Measurements from ENCODE around the gene RCOR2.

Gene RCOR2

GRCh38 chr11:63922673-63923192 is 5.8 kb upstream of the RCOR2 start:
- no peak for FAIRE-seq

DNA sequence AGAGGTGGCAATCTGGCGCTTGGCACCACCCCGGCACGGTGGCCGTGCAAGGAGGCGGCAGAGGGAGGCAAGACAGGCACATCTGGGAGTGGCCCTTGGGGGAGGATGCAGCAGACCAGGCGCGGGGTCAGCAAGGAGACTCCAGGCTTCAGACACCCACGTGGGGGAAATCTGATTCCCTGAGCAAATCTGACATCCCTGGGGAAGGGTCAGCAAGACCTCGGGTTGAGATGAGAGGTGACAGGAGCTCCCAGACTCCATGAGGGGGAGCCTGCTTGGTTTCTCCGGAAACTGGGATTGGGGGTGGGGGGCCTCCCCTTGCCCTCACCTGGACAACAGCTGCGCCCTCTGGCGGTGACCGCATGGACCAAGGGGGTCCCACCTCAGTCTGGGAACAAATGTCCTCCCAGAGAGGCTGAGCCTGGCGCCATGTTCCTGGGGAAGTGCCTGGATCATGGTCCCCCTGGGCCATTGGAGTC is 4.0 kb upstream of the RCOR2 start:
- FAIRE-seq: no peak

GRCh38 chr11:63920126-63920938 is 3.4 kb upstream of the RCOR2 start:
- no peak for FAIRE-seq

DNA sequence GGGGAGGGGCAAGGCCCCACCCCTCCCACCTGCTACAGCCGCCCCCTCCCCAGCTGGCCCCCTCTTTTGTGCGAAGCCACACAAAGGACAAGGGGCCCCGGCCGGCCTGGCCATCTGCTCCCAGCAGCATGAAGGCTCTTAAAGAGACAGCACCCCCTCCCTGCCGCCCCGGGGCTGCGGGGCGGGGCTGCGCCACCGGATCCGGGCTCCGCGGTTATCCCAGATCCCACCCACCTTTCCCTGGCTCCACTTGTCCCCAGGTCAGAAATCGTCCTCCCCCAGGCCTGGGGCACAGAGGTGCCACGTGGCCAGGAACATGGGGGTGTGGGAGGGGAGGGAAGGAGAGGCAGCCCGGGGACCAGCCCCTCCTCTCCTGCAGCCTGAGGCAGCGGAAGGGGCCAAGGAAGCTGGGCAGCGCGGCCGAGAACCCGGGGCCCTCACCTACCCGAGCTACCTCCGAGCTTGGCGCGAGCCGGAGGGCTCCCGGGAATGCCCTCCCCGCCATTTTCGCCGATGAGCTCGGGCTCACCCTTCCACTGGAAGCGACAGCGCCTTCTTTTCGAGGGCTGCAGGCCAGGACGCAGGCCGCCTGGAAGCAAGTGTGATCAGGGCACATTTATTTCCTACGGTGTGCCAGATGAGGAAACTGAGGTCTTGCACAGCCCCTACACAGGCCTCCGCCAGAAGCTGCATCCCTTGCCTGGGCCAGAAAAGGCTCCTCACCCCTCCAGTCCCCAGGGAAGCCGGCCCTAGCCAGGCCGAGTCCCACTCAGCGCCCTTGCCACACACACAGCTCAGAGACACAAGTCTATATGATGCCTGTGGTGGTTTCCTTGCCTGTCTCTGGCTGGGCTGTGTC is 2.5 kb upstream of the RCOR2 start:
- FAIRE-seq: no peak

DNA sequence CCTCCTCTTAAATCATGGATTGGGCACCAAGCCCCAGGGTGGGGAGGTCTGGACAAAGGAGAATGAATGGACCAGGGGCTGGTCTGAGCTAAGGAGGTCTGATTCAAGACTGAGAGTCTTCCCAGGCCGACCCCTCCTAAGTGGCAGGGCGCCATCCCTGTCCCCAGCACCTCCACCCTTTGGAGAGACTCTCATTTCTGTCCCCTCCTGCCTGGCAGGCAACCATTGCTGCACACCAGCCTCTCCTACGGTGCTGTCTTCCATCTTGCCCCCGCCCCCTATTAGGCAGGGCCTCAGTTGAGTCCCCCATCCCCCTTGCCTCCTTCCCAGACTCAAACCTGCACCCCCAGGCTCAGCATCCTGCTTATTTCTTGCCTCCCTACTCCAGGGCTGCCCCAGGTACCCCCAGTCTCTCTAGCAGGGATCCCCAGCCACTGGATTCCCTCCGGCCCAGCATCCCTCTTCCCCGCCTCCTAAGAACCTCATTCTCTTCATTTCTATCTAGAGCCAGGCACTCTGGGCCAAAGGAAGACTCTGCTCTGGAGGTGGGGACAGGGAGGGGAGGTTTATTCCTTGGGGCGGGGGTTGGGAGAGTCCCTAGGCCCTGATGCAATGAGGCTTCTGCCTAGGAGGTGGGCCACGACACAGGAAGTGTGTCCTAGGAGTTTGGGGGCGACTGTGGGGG is 1.7 kb upstream of the RCOR2 start:
- FAIRE-seq: no peak

GRCh38 chr11:63917692-63918506 is 935 bp upstream of the RCOR2 start:
- FAIRE-seq: no peak

GRCh38 chr11:63915961-63916836 is 765 bp downstream of the RCOR2 start:
- no peak for FAIRE-seq

DNA sequence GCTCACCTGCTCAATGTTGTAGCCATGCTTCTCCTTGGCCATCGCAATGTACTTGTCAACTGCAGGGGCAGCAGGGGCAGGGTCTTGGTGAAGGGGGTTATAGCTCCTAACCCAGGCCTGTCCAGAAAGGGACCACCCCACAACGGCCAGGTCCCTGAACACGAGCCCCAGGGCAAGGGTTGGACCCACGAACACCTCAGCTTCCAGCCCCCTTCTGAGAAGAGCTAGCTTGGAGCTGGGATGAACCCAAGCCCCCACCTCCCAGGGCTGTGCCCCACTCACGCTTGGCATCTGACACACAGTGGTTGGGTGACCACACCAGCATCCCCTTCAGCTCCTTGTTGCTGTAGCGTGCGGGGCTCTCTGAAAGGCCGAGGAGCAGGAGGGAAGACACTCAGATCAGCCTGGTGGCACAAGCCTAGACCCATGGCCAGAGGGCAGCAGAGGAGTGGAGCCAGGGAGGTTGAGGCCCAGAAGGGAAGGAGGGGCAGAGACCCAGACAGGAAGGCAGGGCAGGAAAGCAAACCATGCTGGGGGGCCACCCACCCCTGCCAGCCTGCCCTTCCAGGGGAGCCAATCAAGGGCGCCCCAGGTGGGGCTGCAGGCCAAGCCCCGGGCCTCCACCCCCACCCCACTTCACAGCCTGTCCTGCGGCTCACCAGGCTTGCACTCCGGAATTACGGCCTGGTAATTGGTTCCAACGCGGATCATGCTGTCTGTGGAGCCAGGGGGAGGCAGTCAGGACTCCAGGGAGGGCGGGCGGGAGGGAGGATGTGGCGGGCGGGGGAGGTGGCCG is 1.9 kb downstream of the RCOR2 start:
- FAIRE-seq: no peak

DNA sequence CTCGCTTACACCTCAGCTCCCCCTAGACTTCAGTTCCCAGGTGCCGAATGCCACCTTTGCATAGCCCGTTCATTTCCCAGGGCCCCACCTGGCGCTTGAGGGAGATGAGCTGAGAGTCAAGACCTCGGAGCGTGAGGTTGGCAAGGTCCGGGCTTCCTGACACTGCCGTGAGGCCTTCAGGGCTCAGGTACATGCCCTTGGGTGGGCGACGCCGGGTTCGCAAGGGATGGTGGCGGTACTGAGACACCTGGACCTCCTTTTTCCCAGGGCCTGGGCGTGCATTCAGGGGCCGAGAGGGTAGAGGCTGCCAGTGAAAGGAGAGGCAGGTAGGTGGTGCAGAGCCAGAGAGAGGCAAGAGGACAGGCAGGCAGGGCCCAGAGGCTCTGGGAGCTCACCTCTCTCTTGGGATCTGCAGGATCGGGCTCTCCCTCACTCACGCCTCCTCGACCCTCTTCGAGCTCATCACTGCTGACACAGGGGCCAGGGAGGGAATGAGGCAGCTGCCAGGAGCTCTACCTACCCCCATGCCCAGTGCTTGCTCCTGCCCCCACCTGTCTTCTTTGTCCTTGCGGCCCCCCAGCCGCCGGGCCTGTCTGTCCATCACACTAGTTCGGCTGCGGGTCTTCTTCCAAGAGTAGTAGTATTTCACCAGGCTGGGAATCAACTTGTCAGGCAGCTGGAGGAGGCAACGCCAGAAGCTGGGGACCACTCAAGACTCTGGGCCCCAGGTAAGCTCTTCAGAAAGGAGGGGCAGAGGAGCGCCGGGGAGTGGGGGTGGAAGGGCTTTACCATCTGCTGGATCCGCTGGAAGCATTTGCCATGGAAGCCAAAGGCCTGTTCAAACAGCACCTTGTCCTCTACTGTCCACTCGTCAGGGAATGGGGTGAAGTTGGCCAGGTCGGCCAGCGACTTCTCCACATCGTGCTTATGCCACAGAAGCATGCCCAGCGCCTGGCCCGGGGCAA is 2.8 kb downstream of the RCOR2 start:
- no peak for FAIRE-seq

GRCh38 chr11:63912678-63913077 is 4.3 kb downstream of the RCOR2 start:
- FAIRE-seq: no peak

DNA sequence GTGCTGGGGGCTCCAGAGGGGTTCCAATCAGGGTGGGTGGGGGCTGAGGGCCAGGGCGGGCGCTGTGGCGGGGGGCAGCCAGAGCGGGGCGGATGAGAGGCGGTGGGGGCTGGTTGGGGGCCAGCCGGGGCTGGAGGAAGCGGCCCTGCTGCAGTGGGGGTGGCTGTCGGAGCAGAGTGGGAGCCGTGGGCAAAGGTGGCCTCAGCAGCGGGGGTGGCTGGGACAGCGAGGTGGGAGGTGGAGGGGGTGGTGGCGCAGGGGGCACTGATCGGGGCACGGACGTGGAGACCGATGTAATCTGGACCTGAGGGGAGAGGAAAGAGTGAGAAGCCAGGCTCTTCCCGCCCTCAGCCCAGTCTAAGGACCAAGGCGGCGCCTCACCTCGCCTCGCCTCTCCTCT is 5.1 kb downstream of the RCOR2 start:
- no peak for FAIRE-seq

- no peak for FAIRE-seq
Observed at GRCh38 chr11:63911440-63911839, 5.5 kb downstream of the RCOR2 start.

GRCh38 chr11:63910675-63911074 is 6.3 kb downstream of the RCOR2 start:
- FAIRE-seq: no peak

DNA sequence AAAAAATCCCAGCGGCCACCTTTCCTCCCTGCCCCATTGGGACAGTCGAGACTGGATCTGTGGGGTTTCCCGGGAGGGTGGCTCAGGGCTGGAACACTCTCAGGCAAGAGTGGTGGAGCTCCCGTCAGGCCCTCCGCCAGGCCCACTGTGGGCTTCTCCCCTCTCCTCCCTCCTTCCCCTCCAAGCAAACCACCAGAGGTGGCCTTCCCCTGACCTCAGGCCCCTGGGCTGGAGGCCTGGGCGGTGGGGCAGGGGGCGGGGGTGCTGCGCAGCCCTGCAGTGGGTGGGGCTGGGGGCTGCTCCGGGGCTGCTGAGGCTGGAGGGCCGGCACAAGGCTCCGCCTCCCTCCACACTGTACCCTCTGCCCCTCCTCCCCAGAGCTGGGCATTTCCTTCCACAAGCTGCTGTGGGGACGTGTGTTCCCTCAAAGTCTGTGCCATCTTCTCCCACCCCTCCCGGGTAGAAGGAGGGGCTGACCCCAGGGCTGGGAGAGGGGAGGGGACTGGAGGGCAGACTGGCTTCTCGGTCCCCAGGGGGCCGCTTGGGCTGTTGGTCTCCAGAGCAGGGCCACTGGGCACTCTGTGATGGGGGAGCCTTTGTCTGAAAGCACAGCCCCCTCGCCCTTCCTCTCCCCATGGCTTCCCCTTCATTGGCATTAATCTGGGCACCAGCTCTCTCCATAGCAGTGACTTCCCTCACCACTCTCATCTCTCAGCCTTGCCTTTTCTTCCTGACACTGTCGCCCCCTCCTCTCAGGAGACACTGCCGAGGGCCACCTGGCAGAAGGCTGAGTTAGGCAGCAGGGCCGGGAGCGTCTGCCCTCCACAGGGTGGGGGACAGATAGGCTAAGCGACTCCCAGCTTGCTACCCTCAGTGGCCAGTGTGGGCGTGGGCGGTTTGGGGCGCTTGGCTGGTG is 7.1 kb downstream of the RCOR2 start:
- no peak for FAIRE-seq

DNA sequence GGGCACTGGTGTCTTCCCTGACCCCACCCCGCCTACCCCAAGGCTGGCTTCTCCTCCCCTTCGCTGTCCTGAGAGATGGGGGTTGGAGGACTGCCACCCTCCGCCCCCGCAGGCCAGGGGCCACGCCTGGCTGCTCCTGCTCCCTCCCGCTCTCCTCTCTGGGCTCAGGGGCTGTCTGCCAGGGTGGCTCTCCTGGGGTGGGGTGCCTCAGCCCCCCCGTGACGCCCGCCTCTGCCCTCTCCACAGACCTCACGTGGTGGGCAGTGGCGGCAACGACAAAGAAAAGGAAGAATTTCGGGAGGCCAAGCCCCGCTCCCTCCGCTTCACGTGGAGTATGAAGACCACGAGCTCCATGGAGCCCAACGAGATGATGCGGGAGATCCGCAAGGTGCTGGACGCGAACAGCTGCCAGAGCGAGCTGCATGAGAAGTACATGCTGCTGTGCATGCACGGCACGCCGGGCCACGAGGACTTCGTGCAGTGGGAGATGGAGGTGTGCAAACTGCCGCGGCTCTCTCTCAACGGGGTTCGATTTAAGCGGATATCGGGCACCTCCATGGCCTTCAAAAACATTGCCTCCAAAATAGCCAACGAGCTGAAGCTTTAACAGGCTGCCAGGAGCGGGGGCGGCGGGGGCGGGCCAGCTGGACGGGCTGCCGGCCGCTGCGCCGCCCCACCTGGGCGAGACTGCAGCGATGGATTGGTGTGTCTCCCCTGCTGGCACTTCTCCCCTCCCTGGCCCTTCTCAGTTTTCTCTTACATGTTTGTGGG is 8.1 kb downstream of the RCOR2 start:
- no peak for FAIRE-seq

DNA sequence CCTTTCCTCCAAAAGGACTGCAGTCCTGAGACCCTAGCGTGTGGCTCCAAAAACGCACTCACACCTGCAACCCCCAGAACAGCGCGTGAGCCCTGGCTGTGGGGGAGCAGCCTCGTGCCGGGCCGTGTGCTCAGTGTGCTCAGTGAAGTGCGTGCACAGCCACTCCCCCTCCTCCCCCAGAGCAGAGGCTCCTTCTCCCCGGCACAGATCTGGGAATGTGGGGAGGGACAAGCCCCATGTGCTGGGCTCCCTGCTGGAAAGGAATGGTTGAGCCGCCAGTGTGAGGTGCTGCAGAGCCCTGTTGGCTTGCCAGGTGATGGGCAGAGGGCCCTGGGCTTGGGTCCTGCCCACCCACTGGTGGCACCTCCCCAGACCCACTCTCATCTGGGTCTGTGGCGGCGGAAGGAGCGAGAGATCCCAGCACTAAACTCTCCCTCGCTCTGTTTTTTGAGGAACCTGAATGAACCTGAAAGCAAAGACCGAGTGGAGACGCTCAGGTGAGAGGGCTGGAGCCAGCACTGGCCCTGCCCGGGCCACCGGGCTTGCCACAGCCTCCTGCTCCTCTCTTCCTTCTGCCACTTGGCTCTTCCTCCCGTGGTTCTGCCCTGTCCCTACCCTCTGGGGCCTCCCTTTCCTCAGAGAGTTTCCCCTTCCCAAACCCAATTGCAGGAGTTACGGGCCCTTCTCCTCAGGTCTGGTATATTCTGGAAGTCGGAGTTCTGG is 9.0 kb downstream of the RCOR2 start:
- FAIRE-seq: no peak

Data from TTC549 (cell line).